NCI-H748 (cell line): Measurements from ENCODE around the gene ABHD17C.
A peak's percentile ranks its signal among the peaks of the same experiment; 100 is the strongest.

Experiments used
- DNase-seq: peaks from one replicate; lab custom pipeline; 2025; ENCODE audit not compliant: unreplicated experiment; lab: John Stamatoyannopoulos, UW

ABHD17C gene

GRCh38 chr15:80727596-80727995, 32.5 kb downstream of the ABHD17C start:
- DNase-seq, result no peak

DNA sequence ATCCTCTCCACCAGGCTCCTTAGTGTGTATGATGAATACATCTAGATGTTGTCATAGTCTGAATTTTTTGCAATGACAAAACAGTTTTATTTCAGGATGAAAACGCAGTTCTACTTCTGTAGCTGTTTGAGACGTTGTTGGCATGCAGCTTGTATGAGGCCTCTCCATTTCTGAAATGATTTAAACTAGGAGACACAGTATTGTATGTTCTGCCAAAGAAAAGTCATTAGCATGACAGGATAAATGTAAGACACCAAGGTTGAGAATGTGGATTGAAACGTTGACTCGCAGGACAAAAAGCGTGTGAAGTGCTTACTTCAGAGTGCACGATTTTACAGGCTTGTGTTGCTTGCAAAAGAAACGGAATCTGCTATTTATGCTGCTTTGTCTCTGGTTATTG, 35.3 kb downstream of the ABHD17C start:
- no peak for DNase-seq

DNA sequence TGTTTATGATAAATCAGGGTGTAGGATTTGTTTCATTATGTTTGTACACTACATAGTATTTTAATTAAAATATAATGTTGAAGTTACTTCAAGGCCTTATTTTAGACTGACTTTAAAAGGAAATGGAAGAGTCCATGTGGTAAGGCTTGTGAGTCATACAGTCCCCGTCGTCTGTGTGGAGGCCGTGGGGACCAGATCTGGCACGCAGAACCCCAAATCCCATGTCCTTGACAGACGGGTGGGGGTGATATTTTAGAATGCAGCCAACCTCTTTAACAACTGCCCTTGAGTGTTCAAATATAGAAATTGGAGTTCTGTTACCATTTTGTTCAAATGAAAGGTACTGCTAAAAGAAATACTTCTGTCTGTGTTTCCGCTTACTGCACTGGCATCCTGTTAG, 35.8 kb downstream of the ABHD17C start:
- no peak for DNase-seq

DNA sequence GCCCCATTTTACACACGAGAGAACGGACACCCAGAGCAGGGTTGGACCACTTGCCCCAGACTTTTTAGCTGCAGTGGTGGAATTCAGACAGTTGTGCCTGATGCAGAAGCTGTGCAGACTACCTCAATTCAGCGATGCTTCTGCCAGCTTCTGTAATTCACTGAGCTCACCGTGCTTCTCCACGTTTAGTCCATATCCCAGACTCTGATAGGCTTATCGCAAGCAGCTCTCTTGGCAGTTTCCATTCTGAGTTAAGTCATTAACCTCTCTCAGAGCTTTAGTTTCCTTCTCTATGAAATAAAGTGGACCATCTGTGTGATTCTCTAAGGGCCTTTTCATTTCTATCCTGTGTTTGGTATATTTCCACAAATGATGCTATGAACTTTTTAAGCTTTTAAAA, 37.1 kb downstream of the ABHD17C start:
- no peak for DNase-seq

DNA sequence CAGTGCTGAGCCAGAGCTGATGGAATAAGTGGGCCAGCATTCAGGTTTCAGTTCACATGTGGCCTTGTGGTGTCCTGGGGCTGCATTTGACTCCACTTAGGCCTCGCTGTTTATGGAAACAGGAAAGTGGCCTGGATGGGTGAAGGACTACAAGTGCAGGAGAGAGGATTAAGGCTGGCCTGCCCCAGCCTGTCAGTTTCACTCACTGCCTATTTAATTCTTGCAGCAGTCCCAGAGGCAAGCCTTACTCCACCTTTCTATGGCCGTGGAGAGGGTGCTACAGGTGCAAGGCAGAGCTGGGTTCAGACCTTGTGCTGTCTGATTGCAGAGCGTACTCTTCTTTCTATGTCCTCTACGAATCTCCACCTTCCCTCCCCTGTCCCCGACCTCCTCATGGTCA, 37.7 kb downstream of the ABHD17C start:
- DNase-seq, result no peak

- no peak for DNase-seq
Measured at GRCh38 chr15:80733460-80733859, 38.4 kb downstream of the ABHD17C start.

- no peak for DNase-seq
Measured at GRCh38 chr15:80735344-80735743, 40.2 kb downstream of the ABHD17C start.

DNA sequence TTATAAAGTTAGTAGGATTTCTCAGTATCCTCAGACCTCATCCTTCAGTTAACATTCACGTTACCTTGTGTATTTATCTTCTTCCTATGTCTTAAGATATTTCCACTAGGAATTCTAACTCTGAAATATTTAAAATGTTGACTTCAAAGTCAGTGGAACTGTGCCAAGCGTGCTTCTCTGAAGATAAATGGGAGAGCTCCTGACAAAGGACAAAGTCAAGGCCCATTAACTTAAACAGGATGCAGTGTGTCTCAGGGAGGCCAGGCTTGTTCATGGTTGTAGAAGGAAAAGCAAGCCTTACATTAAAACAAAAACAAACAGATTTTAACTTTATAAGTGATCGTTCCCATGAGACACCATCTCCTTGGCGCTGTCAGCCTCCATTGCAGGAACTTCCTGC, 41.5 kb downstream of the ABHD17C start:
- no peak for DNase-seq

- no peak for DNase-seq
Measured at GRCh38 chr15:80739919-80740318, 44.8 kb downstream of the ABHD17C start.

DNA sequence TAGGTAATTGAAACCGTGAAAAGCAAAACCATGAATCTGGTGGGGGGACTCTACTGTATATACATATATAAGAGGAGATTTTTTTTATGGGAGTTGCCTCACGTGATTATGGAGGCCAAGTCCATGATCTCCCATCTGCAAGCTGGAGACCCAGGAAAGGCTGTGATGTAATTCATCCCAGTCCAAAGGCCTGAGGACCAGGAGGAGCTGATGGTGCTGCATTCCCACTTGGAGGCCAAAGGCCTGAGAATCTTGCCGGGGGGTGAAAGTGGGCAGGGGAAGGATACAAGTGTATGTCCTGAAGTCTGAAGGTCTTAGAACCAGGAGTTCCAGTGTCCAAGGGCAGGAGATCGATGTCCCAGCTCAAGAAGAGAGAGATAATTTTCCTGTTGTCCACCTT, 47.0 kb downstream of the ABHD17C start:
- DNase-seq, result no peak

DNA sequence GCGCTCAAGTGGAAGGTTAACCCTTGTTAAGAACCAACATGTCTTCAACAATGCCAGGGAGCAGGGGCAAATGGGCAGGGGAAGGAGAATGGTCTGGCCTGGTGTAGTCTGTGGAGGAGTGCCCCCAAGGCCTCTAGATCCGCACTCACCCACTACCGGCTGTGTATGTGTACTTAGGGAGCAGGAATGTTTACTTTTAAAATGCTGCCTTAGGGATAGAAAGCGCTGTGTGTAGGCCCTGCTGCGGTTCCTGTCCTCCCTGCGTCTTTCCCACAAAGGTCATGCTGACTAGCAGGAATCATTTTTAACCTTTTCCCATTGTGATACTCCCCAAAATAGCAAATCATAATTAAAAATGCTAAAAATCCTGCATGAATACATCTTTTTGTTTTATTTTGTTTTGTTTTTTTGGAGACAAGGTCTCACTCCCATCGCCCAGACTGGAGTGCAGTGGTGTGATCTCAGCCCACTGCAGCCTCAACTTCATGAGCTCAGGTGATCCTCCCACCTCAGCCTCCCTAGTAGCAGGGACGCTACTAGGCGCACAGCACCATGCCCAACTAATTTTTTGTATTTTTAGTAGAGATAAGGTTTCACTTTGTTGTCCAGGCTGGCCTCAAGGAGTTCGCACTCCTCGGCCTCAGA, 48.2 kb downstream of the ABHD17C start:
- peak; percentile 55 for DNase-seq

- no peak for DNase-seq
Measured at GRCh38 chr15:80744415-80744814, 49.3 kb downstream of the ABHD17C start.

GRCh38 chr15:80744826-80745225, 49.7 kb downstream of the ABHD17C start:
- DNase-seq, result no peak

DNA sequence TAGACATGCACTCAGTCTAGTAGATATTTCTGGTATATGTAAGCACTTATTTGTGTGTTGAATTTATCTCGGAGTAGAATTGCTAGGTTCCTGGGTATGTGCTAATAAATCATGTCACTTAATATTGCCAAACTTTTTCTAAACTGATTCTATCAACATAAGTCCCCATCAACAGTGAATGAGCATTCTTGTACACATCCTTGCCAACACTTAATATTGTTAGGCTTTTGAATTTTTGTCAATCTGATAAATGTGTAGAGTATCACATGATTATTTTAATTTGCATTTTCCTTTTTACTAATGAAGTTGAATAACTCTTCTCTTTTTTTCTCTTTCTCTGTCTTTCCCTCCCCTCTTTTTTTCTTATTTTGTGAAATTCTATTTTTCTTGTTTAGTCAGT, 50.8 kb downstream of the ABHD17C start:
- DNase-seq, result no peak

DNA sequence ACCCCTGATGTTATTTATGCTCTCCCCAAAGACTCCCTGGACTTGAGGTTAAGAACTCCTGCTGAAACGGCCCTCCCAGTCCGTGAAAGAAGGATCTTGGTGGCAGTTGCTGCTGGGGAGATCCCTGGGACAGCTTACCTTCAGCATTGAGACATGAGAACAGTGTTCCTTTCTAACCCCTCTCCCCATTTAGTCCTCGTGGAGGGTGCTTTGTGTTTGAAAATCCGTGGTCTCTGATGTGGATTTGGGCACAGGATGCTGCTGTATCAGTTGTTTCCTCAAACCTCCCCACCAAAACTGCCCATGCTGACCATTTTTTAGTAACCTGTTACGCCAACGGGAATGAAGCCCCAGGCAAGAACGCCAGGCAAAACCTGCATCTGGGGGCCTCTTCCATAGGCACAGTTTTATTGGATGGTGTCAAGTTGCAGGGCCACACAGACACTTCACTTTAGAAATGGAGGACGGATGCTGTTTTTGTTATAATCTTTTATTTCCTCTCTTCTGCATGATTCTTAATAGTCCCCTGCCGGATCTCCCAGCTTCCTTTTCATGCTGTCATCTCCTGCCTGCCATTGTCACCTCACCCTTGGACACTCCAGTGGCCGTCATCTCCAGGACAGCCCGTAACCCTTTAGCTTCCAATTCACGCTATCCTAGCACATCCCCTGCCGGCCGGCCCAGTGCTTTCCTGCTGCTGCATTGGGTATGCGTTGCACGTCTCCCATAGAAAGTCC, 52.4 kb downstream of the ABHD17C start:
- peak; percentile 51 for DNase-seq

DNA sequence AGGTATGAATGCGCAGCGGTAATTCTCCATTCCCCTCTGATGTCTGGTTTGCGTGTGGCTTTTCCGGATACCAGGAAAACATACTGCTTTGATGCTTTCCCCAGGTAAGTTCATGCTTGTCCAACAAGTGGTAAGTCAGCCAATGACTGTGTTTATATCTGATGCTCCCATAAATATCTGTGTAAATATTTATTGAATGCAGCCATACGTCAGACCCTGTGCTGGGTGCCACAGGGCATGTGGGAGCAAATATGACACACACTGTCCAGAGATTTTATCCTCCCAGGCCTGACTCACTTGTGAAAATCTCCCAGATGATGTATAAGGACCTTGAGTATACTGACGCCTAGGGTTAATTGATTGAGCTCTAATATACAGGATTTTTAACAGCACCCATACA, 54.5 kb downstream of the ABHD17C start:
- DNase-seq, result no peak

- DNase-seq, result no peak
Measured at GRCh38 chr15:80750575-80750974, 55.5 kb downstream of the ABHD17C start.

GRCh38 chr15:80752204-80752603, 57.1 kb downstream of the ABHD17C start:
- DNase-seq, result peak; percentile 32

DNA sequence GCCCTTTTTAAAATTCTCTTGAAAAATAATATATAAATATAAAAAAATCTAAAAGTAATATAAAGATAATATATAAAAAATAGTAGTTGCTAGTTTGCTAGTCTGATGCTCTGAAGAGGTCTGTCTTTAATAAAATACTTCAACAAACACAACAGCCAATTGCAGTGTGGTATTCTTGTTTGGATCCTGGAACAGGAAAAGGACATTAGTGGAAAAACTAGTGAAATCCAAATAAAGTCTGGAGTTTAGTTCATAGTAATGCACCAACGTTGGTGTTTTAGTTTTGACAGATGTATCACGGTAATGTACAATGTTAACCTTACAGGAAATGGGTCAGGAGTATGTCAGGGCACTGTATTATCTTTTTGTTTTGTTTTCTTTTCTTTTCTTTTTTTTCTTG, 58.1 kb downstream of the ABHD17C start:
- DNase-seq, result no peak

DNA sequence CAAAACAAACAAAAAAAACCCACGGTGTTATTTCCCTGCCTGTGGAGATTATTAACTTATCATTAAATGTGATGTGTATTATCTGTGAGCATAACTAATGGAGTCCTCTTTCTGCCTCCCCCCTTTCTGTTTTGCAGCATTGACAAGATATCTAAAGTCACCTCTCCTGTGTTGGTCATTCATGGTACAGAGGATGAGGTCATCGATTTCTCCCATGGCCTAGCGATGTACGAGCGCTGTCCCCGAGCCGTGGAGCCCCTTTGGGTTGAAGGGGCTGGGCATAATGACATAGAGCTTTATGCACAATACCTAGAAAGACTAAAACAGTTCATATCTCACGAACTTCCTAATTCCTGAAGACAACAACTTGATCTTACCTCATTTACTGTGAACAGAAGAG, 58.9 kb downstream of the ABHD17C start:
- DNase-seq, result no peak

GRCh38 chr15:80755885-80756284, 60.8 kb downstream of the ABHD17C start:
- no peak for DNase-seq

DNA sequence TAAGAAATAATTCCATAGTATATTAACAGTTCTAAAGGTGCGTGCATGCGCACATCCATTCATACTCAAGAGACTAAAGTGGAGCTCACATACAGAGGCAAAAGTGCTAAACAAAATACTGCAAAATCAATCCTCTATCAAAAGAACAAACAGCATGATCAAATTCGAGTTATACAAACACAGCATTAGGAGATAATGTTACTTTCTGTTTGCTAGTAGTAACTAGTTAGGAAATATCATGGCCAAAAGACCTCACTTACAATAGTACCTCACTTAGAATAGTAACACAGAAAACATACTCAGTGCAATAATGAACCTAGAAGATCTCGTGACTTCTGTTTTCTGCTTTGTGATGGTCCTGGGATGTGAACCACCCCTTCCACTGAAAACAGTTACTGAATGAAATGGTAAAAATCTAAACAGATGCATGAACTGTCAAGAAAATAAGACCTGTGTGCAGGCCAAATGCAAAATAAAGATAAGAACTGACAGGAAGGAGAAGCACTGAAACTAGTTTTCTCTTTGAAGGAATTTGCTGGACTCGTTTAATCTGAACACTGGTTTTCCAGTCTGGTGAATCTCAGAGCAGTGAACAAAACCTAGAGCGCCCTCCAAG, 63.1 kb downstream of the ABHD17C start:
- no peak for DNase-seq
